GM13976 (cell line): ENCODE results near the gene KNDC1.
A peak's percentile ranks its signal among the peaks of the same experiment; 100 is the strongest.

ENCODE experiments used
- DNase-seq: peaks from one replicate; pipeline ENCODE4 v3.0.0; 2012; ENCODE audit warnings: low spot score
- CTCF ChIP-seq: IDR thresholded peaks from 2 replicates; pipeline ENCODE4 v1.5.1; 2012; ENCODE audit warnings: borderline replicate concordance, mild to moderate bottlenecking; ENCODE audit not compliant: insufficient read depth; ENCODE audit errors: extremely low read depth, missing control alignments, control extremely low read depth
- in situ Hi-C: fragments of 300-500 bp; cut with MboI; formaldehyde crosslinking; loops from one replicate; pipeline ENCODE4 v1.12.0; 2022; ENCODE audit warnings: low sequenced_read_pairs, mixed read lengths, inconsistent platforms; ENCODE audit not compliant: unreplicated experiment

The KNDC1 gene

GRCh38 chr10:133121479-133121878, 38.5 kb upstream of the KNDC1 start:
- TF ChIP-seq CTCF, result no peak
- in situ Hi-C loops, result no loop called here
- DNase-seq, result no peak

GRCh38 chr10:133122171-133122935, 37.7 kb upstream of the KNDC1 start:
- no peak for DNase-seq
- no peak for TF ChIP-seq CTCF
- in situ Hi-C loops, result no loop called here

GRCh38 chr10:133123050-133123745, 36.8 kb upstream of the KNDC1 start:
- in situ Hi-C loops, result no loop called here
- DNase-seq, result no peak
- no peak for TF ChIP-seq CTCF

- no peak for DNase-seq
- in situ Hi-C loops, result no loop called here
Observed at GRCh38 chr10:133123746-133124356, 36.2 kb upstream of the KNDC1 start.

GRCh38 chr10:133124357-133125211, 35.4 kb upstream of the KNDC1 start:
- no peak for DNase-seq
- in situ Hi-C loops, result no loop called here
- TF ChIP-seq CTCF, result peak; percentile 14

More at GRCh38 chr10:133123746-133124356, 36.2 kb upstream of the KNDC1 start:
- no peak for TF ChIP-seq CTCF

- in situ Hi-C loops, result no loop called here
- no peak for TF ChIP-seq CTCF
- no peak for DNase-seq
Observed at GRCh38 chr10:133125901-133126300, 34.1 kb upstream of the KNDC1 start.
